Activated CD8-positive, alpha-beta memory T cell treated with anti-CD3 and anti-CD28 coated beads, Interleukin-2, amount 50 U/mL, for 1 hour (primary cell): Measurements from ENCODE around the gene HDAC8.
"Not testable (repeated sequence)": the region's sequence is repeated elsewhere in the genome, so short reads cannot be mapped to it uniquely, and the experiment has no call there.

ENCODE experiments used
- DNase-seq: peaks from one replicate; pipeline ENCODE4 v3.0.0-alpha.2; 2020; ENCODE audit errors: extremely low read depth

HDAC8 gene

DNA sequence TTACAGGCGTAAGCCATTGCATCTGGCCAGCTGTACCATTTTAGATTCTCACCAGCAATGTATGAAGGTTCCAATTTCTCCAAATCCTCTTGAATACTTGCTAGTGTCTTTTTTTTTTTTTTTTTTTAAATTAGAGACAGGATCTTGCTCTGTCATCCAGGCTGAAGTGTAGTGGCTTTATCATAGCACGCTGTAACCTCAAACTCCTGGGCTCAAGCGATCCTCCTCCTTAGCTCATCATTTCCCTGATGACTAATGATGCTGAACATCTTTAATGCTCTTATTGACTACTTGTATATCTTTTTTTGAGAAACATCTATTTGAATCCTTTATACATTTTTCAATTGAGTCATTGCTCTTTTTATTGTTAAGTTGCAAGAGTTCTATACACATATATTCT is 40.3 kb downstream of the HDAC8 start:
- no peak for DNase-seq

GRCh38 chrX:72526534-72527508 is 45.8 kb downstream of the HDAC8 start:
- DNase-seq, result no peak

DNA sequence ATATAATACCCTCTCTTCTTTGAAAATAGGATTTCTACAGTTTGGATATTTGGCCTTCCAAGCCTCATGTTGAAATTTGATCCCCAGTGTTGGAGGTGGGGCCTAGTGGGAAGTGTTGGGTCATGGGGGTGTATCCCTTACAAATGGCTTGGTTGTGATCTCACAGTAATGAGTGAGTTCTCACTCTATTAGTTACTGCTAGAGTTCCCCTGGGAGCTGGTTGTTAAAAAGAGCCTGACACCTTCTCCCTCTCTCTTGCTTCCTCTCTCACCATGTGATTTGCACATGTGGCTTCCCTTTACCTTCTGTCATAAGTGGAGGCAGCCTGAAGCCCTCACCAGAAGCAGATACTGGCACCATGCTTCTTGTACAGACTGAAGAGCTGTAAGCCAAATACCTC is 73.9 kb downstream of the HDAC8 start:
- no peak for DNase-seq

GRCh38 chrX:72495046-72495445 is 77.6 kb downstream of the HDAC8 start:
- no peak for DNase-seq

DNA sequence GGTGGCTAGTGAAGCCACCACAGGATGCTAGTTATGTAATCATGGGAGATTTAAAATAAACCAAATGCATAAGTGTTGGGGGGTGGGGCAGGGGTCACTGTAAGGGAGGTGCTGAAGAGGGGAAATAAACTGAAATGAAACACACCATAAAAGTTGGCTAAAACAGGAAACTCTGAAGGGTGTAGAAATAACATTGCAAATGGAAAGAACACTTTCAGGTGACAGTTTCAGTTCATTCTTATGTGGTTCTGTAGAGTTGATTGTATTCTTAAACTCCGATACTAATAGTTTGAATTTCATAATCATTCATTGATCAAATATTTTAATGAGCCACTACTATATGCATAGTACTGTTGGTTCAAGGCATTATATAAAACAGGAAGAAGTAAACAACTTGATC is 80.1 kb downstream of the HDAC8 start:
- no peak for DNase-seq

DNA sequence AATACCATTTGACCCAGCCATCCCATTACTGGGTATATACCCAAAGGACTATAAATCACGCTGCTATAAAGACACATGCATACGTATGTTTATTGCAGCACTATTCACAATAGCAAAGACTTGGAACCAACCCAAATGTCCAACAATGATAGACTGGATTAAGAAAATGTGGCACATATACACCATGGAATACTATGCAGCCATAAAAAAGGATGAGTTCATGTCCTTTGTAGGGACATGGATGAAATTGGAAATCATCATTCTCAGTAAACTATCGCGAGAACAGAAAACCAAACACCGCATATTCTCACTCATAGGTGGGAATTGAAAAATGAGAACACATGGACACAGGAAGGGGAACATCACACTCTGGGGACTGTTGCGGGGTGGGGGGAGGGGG is 82.4 kb downstream of the HDAC8 start:
- not testable (repeated sequence) for DNase-seq

GRCh38 chrX:72487661-72488060 is 85.0 kb downstream of the HDAC8 start:
- DNase-seq, result no peak

DNA sequence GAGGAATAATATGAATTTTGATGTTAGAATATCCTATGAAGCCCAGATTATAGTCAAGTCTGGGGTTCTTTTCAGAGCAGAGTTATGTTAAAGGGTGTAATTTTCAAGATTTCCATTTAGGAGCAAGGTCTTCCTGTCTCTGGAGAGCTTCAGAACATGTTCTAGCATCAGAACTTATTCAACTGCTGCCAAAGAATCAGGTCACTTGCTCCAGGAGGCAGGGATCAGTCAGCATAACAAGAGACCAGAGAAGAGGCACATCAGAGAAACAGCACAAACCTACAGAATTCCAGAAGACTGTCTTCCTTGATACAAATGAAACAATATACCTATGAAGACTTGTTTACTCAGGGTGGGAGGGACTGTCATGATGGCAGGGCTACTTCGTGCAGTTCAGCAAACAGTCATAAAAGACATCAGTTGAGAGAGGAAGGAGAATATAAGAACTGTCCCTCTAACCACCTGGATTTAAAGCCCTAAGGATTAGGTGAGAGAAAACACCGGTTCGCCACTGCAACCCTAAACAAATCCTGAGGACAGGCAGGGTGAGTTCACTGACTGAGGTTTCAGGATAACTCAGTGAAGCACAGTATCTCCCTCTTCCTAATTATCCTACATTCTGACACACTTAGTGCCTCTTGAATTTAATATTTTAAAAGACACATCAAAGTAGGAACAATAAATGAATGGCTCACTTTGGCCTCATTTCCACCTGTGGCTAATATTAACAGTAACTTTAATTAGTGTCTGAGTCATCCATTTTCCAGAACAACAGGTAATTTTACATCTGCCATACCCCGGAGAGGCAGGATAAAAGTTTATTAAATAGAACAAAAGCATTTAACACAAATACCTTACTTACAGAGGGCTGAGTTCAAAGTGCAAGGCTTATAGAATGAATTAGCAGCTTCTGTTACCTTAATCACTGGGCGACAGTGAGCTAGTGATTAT is 93.0 kb downstream of the HDAC8 start:
- DNase-seq, result no peak

- no peak for DNase-seq
Observed at GRCh38 chrX:72478853-72479252, 93.8 kb downstream of the HDAC8 start.

GRCh38 chrX:72478351-72478750 is 94.3 kb downstream of the HDAC8 start:
- DNase-seq, result no peak

DNA sequence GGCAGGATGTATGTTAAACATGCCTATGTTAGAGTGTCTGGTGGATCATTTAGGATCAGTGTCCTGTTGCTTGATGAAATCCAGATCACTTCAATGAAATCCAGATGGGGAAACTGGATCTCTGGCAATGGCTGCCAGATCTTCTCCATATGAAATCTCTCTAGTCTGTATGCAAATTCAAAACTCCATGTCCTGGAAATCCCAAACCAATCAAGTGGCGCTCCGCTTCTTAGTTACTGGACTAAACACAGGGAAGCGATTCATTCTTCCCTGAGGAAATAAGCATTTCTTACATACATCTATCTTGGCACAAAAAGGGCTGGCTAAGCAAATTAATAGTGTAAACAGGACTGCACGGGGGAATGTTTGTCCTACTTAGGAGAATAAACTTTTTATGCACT is 94.9 kb downstream of the HDAC8 start:
- no peak for DNase-seq

GRCh38 chrX:72477376-72477775 is 95.3 kb downstream of the HDAC8 start:
- DNase-seq, result no peak

GRCh38 chrX:72475952-72476668 is 96.5 kb downstream of the HDAC8 start:
- no peak for DNase-seq

DNA sequence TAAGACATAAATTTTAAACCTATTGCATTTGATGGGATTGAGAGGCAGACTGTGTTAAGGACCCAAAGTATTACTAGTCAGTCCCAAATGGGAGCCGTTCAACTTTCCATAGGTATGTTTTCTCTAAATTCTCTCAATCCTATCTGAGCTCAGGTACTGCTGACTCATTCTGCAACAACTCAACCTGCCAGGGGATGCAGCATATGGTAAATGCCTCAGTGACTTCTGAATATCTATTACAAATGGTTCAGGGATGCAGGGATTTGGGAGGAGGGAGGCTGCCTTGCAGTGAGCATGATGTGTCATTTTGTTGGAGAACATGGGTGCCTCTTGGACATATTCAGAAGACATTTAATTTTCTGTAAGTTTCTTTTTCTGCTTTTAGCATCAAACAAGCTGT is 97.3 kb downstream of the HDAC8 start:
- no peak for DNase-seq

DNA sequence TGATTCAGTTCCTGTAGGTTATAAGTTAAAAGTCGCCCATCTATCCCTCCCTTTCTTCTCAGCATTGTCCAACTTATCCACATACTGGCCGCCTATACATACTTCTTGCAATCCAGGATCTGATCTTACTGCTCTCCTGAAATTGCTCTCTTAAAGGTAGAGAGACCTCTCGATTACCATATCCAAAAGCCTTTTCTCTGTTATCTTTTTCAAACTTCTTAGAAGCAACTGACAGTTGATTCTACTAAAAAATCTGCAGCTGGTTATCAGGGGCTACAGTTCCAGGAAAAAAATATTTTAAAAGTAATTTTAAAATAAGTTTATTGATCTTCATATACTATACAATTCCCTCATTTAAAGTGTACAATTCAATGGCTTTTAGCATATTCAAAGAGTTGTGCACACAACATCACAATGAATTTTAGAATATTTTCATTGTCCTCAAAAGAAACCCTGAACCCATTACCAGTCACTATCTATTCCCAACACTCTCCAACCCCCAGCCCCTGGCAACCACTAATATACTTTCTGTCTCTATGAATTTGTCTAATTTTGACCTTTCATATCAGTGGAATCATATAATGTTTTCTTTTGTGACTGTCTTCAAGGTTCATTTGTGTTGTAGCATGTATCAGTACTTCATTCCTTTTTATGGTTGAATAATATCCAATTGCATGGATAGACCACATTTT is 102.0 kb downstream of the HDAC8 start:
- no peak for DNase-seq

- DNase-seq, result no peak
Observed at GRCh38 chrX:72470117-72470516, 102.5 kb downstream of the HDAC8 start.

DNA sequence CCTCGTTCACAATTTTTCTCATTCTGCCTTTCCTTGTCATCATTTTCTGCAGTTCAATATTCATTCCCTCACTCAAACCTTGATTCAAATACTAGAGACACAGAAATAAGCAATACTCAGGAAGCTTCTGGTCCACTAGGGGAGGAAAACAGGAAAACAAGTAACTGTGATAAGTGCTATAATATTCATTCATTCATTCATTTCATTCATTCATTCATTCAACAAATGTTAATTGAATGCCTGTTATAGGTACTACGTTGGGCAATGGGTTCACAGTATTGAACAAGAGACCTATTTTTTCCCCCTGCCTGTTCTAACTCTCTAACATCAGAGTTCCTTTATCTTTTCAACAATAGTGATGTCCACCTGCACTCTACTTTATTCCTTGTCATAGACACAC is 104.0 kb downstream of the HDAC8 start:
- DNase-seq, result no peak

- DNase-seq, result no peak
Observed at GRCh38 chrX:72467135-72467534, 105.5 kb downstream of the HDAC8 start.

GRCh38 chrX:72466493-72466892 is 106.2 kb downstream of the HDAC8 start:
- no peak for DNase-seq

GRCh38 chrX:72465889-72466288 is 106.8 kb downstream of the HDAC8 start:
- DNase-seq, result no peak

GRCh38 chrX:72461766-72462165 is 110.9 kb downstream of the HDAC8 start:
- no peak for DNase-seq
